Right lobe of liver (tissue), 4 donors: ENCODE measurements around the gene RAB11B.

Source experiments
- POLR2A ChIP-seq: fragments of 450-650 bp; IDR thresholded peaks from one replicate; pipeline ENCODE4 v1.6.1; 2017; ENCODE audit warnings: antibody characterized with exemption, mild to moderate bottlenecking
- TF ChIP-seq, protein P1 (sequence below), 4 donors: fragments of 200-600 bp in 3 of 4; fragments of 450-650 bp in 1 of 4; IDR thresholded peaks; one replicate each; pipeline versions ENCODE4 v1.5.1 to v1.8.0; 2016 to 2022; ENCODE audit warnings: antibody characterized with exemption in 4 of 4, mild to moderate bottlenecking in 2 of 4
- donor health status: DM: no; HTN: no; CAD: no.
- donor health status: DM: no; HTN: no; CAD: no.
- donor health status: DM: no; HTN: yes; CAD: no.

DNA sequence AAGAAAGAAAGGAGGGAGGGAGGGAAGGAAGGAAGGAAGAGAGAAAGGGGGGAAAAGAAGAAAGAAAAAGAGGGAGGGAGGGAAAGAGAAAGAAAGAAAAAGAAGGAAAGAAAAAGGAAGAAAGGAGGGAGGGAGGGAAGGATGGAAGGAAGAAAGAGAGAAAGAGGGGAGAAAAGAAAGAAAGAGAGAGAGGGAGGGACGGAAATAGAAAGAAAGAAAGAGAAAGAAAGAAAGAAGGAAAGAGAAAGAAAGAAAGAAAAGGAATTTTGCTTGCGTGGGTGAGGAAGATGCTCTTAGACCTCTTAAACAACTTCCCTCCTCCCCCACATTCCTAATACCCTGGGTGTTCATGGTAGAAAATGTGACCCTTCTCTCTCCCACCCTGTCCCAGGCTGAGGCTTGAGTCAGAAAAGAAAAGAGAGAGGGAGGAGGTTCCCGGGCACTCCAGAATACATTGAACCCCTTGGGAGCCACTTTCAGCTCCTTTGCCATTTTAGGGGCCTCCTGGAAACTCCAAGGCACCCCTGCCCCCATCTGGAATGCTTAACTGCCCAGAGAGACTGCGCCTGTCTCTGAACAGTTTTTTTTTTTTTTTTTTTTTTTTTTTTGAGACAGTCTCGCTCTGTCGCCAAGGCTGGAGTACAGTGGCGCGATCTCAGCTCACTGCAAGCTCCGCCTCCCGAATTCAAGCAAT lies 37.9 kb upstream of the RAB11B start:
- TF ChIP-seq, protein P1, sequence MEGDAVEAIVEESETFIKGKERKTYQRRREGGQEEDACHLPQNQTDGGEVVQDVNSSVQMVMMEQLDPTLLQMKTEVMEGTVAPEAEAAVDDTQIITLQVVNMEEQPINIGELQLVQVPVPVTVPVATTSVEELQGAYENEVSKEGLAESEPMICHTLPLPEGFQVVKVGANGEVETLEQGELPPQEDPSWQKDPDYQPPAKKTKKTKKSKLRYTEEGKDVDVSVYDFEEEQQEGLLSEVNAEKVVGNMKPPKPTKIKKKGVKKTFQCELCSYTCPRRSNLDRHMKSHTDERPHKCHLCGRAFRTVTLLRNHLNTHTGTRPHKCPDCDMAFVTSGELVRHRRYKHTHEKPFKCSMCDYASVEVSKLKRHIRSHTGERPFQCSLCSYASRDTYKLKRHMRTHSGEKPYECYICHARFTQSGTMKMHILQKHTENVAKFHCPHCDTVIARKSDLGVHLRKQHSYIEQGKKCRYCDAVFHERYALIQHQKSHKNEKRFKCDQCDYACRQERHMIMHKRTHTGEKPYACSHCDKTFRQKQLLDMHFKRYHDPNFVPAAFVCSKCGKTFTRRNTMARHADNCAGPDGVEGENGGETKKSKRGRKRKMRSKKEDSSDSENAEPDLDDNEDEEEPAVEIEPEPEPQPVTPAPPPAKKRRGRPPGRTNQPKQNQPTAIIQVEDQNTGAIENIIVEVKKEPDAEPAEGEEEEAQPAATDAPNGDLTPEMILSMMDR (IDR thresholded peaks at IDR 0.05) = no peak
- TF ChIP-seq POLR2A = no peak
